D721Med (cell line): Measurements from ENCODE around the gene GNAS.

Source experiments
- DNase-seq: peaks from one replicate; pipeline ENCODE4 v3.0.0; 2011; ENCODE audit warnings: low spot score; ENCODE audit not compliant: insufficient read length
- FAIRE-seq: peaks from 2 replicates; lab custom pipeline; 2011; peaks lifted over from hg19 to GRCh38; lab: Jason Lieb, UNC
- TF ChIP-seq, protein P1 (sequence below): IDR thresholded peaks from 2 replicates; pipeline ENCODE4 v1.5.1; 2012; ENCODE audit warnings: mild to moderate bottlenecking, control low read depth; ENCODE audit not compliant: insufficient read depth; ENCODE audit errors: missing control alignments

Gene GNAS

DNA sequence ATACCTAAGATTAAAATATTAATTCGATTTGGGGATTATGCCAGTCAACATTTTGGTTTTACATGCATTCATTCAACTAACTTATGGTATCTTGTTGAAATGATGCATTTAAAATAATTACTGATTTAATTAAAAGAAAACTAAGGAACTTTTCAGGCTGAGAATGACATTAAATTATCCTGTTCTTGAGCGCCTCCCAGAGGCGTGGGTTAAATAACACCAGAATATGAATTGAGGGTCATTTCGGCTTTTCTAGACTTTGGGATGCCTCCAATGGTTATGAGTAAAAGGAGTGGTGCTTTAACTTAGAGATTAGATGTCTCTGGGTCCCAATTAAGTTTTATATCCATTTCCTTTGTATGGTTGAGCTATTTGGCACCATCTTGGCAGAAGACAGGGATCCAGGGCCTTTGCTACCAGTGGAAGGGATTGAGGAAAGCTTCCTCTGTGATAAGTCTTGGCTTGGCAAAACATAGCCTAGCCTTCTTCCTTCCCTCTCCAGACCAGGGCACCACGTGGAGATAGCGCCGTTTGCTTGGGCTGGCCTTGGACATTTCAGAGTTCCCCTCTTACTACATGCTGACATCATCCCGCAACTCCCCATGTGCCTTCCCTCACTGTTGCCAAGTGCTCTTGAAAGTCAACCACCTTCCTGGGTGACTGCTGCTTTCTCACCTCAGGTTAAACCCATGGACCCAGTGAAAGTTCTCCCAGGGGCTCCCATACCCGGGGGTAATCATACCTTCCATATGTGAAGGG lies 28.7 kb downstream of the GNAS start:
- DNase-seq: no peak
- TF ChIP-seq, protein P1, sequence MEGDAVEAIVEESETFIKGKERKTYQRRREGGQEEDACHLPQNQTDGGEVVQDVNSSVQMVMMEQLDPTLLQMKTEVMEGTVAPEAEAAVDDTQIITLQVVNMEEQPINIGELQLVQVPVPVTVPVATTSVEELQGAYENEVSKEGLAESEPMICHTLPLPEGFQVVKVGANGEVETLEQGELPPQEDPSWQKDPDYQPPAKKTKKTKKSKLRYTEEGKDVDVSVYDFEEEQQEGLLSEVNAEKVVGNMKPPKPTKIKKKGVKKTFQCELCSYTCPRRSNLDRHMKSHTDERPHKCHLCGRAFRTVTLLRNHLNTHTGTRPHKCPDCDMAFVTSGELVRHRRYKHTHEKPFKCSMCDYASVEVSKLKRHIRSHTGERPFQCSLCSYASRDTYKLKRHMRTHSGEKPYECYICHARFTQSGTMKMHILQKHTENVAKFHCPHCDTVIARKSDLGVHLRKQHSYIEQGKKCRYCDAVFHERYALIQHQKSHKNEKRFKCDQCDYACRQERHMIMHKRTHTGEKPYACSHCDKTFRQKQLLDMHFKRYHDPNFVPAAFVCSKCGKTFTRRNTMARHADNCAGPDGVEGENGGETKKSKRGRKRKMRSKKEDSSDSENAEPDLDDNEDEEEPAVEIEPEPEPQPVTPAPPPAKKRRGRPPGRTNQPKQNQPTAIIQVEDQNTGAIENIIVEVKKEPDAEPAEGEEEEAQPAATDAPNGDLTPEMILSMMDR: peak; percentile 37
- no peak for FAIRE-seq

DNA sequence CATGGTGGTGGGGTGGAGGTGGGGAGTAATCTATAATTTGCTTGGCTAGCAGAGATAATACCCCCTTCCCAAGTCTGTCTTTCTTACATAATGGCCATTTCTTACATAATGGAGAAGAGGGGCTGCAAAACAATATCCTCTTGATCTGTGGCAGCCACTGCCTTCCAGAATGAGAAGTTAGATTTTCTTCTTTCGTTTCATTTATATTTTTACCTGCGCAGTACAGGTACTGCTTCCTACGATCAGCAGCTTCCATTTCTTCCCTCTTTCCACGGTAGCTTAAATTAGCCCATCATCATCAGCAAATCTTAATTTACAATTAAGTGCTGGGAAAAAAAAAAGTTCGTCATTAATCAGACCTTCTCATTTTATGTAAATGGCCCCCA lies 30.2 kb downstream of the GNAS start:
- FAIRE-seq (no peak), DNase-seq (no peak)
- TF ChIP-seq, protein P1: no peak

DNA sequence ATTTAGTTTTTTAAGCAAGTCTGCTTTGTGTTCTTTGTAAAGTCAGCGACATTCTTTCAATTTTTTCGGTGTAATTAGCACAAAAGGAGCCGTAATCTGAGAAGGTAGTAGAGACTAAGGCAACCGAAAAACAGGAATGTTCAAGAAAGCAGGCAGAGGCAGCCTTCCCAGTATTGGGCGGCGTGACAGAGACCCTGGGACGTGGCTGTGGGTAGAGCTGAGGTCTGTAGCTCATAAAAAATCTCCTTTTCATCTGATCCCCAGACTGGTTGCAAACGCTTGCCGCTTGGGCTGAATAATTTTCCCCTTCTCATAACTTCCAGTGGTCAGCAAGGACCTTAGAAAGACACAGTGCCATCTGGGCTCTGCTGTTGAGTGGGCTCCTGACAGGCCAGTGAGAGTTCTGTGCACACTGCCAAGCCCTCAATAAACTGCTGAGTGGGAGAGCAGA lies 30.8 kb downstream of the GNAS start:
- TF ChIP-seq, protein P1: no peak
- FAIRE-seq (no peak), DNase-seq (no peak)

DNA sequence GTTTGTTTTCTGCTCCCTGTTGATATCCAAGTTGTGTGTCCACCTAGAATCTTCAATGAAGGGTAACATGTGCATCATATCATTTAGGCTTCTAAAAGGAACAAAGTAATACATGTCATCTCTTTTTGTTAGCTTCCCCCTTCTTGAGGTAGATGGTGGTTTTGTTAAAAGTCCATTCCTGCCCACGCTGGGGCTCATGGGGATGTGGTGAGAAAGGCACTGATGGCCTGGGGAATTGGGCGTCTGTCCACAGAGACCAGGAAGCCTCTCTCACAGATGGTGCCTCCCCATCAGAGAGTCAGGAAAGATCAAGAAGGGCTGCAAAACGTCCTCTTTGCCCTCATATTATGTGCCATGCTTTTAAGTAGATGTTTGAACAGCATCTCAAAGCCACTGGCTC lies 32.5 kb downstream of the GNAS start:
- no peak for FAIRE-seq
- TF ChIP-seq, protein P1: no peak
- DNase-seq: no peak

DNA sequence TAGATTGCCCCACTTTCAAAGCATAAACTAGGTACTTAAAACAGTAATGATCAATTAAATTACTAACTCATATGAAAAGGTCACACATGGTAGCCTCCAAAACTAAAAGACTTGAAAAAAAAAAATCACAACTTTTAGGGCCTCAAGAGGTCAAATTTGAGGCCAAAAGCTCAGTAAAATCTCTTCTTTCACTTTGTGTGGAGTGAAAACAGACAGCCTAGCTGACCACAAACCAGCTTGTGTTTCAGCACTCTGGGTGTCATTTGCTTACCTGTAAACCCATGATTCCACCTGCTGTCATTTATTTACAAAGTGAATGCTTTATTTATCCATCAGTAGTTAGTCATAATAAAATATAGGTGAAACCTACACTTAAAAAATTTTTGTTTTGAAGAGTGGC lies 34.0 kb downstream of the GNAS start:
- TF ChIP-seq, protein P1: no peak
- no peak for FAIRE-seq
- no peak for DNase-seq

DNA sequence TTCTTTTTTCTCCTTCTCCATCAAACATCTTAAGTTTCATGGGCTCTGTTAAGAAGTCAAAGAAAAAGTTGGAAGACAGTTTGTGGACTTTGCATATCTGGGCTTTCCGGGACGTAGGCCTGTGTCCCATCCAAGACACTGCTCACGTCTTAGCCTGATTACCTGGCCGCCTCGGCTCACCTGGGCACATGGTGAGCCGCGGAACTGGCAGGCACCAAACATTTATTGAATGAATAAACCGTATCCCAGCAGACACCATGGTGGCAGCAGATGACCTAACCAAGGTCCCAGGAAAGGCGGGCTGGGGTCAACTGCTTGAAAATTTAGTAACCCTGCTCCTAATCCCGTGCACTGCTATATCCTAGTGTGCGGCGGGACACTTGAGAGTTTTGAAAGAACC lies 35.6 kb downstream of the GNAS start:
- TF ChIP-seq, protein P1: no peak

DNA sequence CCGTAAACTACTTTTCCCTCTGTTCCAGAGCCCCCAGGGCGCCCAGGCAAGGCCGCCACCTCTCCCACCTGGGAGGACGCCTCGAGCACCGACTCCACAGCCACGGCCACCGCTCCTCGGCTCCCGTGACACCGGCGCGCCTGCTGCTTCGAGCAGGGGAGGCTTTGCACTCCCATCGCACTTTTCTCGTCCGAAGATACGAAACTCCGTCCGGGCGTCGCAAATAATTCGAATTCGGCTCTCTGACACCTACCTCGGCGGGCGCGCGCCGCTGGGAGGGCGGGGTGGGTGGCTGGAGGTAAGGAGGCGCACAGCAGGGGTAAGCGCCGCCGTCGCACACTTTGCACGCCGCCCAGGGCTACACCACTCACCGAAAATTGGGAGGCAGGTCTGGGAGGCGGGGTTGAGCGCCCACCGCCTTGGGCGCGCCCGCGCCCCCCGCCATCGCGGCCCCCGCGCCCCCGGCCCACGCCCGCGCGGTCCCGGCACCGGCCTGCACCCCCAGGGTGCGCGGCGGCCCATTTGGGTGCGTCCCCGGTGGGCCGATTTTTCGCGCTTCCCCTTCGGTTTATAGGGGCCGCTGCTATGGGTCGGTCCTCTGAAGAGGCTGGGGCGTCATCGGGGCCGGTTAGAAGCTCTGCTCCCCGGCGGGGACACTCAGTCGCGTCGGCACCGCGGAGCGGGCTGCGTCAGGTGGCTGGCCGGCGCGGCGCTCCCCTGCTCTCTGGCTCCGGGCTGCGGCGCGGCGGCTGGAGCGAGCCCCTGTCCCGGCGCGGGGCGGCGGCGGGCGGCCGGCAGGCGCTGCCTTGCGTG lies 36.2 kb downstream of the GNAS start:
- peak; percentile 47 for DNase-seq
- no peak for FAIRE-seq
- TF ChIP-seq, protein P1: no peak

More for the DNA sequence above, 35.6 kb downstream of the GNAS start:
- FAIRE-seq: no peak
- DNase-seq: no peak
